Activated CD8-positive, alpha-beta memory T cell treated with anti-CD3 and anti-CD28 coated beads for 4 hours (primary cell): Measurements from ENCODE around the gene CHMP5.

Experiments
- DNase-seq, 2 donors: peaks; one replicate each; pipeline ENCODE4 v3.0.0-alpha.2; 2020; ENCODE audit warnings: low read depth in 2 of 2

The CHMP5 gene

GRCh38 chr9:33273266-33273971, 8.6 kb downstream of the CHMP5 start:
- no peak for DNase-seq

DNA sequence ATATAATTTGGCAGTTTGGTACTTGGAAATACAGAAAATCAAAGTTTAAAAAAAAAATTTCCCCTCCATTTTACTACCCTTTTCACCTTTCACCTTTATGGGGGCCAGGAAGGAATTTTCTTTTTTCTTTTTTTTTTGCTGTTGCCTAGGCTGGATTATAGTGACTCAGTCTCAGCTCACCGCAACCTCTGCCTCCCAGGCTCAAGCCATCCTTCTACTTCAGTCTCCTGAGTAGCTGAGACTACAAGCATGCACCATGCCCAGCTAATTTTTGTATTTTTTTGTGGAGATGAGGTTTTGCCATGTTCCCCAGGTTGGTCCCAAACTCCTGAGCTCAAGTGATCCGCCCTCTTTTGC, 9.1 kb downstream of the CHMP5 start:
- DNase-seq, result no peak

- DNase-seq, result no peak
Observed at GRCh38 chr9:33277484-33277883, 12.6 kb downstream of the CHMP5 start.

DNA sequence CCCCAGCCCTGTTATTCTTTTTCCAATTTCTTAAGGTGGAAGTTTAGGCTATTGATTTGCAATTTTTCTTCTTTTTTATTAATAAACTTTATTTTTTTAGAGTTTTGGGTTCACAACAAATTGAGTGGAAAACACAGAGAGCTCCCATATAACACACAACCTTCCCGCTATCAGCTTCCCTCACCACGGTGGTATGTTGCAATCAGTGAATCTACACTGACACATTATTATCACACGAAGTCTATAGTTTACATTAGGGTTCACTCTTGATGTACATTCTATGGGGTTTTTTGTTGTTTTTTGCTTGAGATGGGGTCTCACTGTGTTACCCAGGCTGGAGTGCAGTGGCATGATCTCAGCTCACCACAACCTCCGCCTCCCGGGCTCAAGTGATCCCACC, 20.7 kb downstream of the CHMP5 start:
- DNase-seq, result no peak

- DNase-seq, result no peak
Observed at GRCh38 chr9:33287087-33287490, 22.2 kb downstream of the CHMP5 start.

- DNase-seq, result no peak
Observed at GRCh38 chr9:33288235-33288634, 23.4 kb downstream of the CHMP5 start.

GRCh38 chr9:33288828-33289483, 24.1 kb downstream of the CHMP5 start:
- no peak for DNase-seq

DNA sequence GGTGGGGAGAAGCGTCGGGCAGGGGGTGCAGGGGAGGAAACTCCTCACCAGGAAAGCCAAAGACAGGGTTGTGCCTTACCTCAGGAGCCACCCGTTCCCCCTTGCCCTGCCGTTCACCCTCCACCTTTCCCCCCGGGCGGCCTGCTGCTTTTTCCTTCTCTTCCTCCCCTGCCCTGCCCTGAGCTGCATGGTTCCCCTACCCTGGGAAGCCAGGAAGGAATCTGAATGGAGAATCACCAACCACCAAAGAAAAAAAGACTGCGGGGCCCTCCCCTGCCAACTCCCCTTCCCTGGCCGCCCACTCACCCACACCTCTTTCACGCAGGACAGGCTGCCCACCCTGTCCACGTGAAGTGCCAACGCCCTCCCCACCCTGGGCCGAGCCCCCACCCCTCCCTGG, 24.6 kb downstream of the CHMP5 start:
- no peak for DNase-seq

DNA sequence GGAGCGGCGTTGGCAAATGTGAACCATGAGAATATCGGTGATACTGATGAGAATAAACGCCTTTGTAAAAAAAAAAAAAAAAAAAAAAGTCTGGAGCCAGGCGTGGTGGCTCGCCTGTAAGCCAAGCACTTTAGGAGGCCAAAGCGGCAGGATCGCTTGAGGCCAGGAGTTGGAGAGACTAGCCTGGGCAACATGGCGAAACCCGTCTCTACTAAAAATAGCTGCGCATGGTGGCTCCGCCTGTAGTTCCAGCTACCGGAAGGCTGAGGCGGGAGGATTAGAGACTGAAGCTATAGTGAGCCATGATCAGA, 25.0 kb downstream of the CHMP5 start:
- DNase-seq, result no peak

- DNase-seq, result peak; percentile 96 to 97
Observed at GRCh38 chr9:33290247-33291030, 25.6 kb downstream of the CHMP5 start, which contains the start of gene NFX1. Gene NFX1 (plus strand): TSS chr9:33290516. CDS start chr9:33290573, 57 bp downstream.

- DNase-seq, result no peak
Observed at GRCh38 chr9:33291031-33291397, 26.2 kb downstream of the CHMP5 start.

- no peak for DNase-seq
Observed at GRCh38 chr9:33291901-33292300, 27.1 kb downstream of the CHMP5 start.

- DNase-seq, result no peak
Observed at GRCh38 chr9:33293782-33294181, 28.9 kb downstream of the CHMP5 start.

DNA sequence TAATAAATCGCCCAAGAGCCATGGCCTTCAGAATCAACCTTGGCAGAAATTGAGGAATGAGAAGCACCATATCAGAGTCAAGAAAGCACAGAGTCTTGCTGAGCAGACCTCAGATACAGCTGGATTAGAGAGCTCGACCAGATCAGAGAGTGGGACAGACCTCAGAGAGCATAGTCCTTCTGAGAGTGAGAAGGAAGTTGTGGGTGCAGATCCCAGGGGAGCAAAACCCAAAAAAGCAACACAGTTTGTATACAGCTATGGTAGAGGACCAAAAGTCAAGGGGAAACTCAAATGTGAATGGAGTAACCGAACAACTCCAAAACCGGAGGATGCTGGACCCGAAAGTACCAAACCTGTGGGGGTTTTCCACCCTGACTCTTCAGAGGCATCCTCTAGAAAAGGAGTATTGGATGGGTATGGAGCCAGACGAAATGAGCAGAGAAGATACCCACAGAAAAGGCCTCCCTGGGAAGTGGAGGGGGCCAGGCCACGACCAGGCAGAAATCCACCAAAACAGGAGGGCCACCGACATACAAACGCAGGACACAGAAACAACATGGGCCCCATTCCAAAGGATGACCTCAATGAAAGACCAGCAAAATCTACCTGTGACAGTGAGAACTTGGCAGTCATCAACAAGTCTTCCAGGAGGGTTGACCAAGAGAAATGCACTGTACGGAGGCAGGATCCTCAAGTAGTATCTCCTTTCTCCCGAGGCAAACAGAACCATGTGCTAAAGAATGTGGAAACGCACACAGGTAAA, 30.0 kb downstream of the CHMP5 start:
- no peak for DNase-seq

DNA sequence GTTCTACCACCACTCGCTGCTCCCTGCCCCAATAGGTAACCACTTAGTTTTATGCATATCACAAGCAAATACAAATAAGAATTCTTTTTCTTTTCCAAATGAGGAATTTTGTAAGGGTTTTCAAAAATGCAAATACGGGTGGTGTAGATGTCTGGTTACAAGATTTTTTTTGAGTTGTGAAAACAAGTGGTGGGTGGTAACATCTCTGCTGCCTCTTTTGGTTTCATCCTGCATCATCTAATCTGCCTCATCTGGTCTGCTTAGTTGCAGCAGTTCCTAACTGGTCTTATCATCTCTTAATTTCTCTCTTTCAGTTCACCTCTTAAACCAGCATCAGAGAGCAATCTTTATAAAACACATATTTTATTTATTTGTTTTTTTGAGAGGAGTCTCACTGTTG, 30.7 kb downstream of the CHMP5 start:
- DNase-seq, result no peak

- DNase-seq, result no peak
Observed at GRCh38 chr9:33297432-33297831, 32.6 kb downstream of the CHMP5 start.

DNA sequence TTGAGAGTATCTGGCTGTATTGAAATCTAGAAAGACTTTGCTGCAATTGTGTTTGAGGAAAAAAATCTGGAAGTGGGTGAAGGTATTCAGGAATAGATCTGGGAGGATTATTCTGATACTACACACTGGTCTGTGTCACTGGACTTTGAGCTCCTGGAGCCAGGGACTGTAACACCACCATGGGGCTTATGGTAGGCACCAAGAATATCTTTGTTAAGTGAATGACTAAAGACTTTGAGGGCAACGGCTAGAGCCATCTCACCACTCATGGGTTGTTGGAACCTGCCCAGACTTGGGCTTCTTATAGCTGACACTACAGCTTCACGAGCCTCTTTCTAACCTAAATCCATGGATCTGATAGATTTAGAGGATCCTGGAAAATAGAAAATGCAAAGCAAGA, 35.7 kb downstream of the CHMP5 start:
- DNase-seq, result no peak

GRCh38 chr9:33304362-33304761, 39.5 kb downstream of the CHMP5 start:
- DNase-seq, result no peak

GRCh38 chr9:33306037-33306436, 41.2 kb downstream of the CHMP5 start:
- no peak for DNase-seq

DNA sequence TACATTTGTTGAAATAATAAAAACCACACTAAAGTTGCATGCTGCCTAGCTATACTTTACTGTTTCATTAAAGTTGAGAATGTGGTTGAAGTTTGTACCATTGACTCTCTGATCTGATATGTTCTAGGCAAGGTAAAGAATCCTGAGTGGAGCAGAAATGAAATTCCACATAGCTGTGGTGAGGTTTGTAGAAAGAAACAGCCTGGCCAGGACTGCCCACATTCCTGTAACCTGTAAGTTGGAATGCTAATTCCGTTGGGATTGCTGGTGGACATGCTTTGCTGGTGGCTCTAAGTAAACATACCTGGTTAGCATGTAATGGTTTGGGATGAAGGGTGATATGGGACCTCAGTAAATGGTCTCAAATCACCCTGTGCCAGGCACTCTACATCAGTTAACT, 42.2 kb downstream of the CHMP5 start:
- no peak for DNase-seq

- no peak for DNase-seq
Observed at GRCh38 chr9:33309903-33310302, 45.1 kb downstream of the CHMP5 start.

DNA sequence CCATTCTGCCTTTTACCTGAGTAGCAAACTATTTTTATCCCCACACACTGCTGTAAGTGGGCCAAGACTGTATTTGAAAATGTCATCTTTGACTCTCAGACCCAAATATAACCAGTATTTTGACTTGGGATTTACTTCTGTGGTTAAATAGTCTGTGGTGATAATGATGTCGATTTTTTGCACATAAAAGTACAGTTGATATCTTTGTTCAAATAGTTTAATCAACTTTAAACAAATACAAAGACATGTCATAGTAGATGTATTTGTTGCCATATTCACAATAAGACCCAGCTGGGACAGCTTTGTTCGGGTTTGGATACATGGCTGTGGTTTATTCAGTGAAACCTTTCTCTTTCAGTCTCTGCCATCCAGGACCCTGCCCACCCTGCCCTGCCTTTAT, 45.9 kb downstream of the CHMP5 start:
- DNase-seq, result no peak
